Peyer's patch (tissue), 4 donors: Measurements from ENCODE around the gene PPP1R16B. TPM values are rescaled to one million over a fixed set of nuclear protein-coding genes. Genes with fewer than 3 reads are reported as not detected.
A peak's percentile ranks its signal among the peaks of the same experiment; 100 is the strongest.

Experiments
- DNase-seq, 3 donors: peaks; one replicate each; pipeline ENCODE4 v3.0.0-alpha.2; 2017 to 2019
- H3K27ac ChIP-seq, 4 donors: fragments of 200-600 bp; sonication (generic); one replicate each; pipeline ENCODE4 v1.5.1; 2016 to 2019
- H3K27me3 ChIP-seq, 2 donors: fragments of 200-600 bp; sonication (generic); one replicate each; pipeline ENCODE4 v1.5.1; 2019
- H3K36me3 ChIP-seq, 3 donors: fragments of 200-600 bp; sonication (generic); one replicate each; pipeline ENCODE4 v1.5.1; 2016 to 2019
- H3K4me1 ChIP-seq, 4 donors: fragments of 200-600 bp; sonication (generic); one replicate each; pipeline ENCODE4 v1.5.1; 2016 to 2019
- H3K4me3 ChIP-seq, 4 donors: fragments of 200-600 bp; sonication (generic); 1 replicate in 3 of 4; 2 replicates in 1 of 4; pipeline ENCODE4 v1.5.1; 2016 to 2019; ENCODE audit warnings: mild to moderate bottlenecking in 1 of 4
- H3K9me3 ChIP-seq, 4 donors: fragments of 200-600 bp; sonication (generic); one replicate each; pipeline ENCODE4 v1.5.1; 2016 to 2019; ENCODE audit warnings: mild to moderate bottlenecking in 1 of 4
- CTCF ChIP-seq, 6 experiments: fragments of 450-650 bp in 4 of 6; fragments of 200-600 bp in 2 of 6; sonication (generic) in 1 of 6; IDR thresholded peaks; one replicate each; pipeline ENCODE4 v1.5.1; 2017 to 2019; ENCODE audit warnings: antibody characterized with exemption in 6 of 6, mild to moderate bottlenecking in 3 of 6, moderate library complexity in 1 of 6
- POLR2A ChIP-seq, 2 donors: fragments of 450-650 bp; IDR thresholded peaks; one replicate each; pipeline ENCODE4 v1.5.1; 2017; ENCODE audit warnings: antibody characterized with exemption in 2 of 2, mild to moderate bottlenecking in 2 of 2, moderate library complexity in 2 of 2
- total RNA-seq, 4 donors: library from RNA; depleted of rRNA; stranded (reverse); fragments of >200 nt; gene quantifications; one replicate each; pipeline ENCODE4 v1.1.0, GENCODE V29; 2016

Gene PPP1R16B
- total RNA-seq, 4 donors from 2014 or later = 3.2 to 41.3 (median 7.2) TPM

- no peak for DNase-seq
- no peaks in the 10 kb centered on the region for H3K9me3 ChIP-seq
- no peak overlapping the region for H3K4me3 ChIP-seq
- H3K27ac ChIP-seq = peak overlapping the region in 2 of 4 donors; percentile 8 to 88
- no peak for TF ChIP-seq POLR2A (IDR thresholded peaks at IDR 0.05)
- TF ChIP-seq CTCF (IDR thresholded peaks at IDR 0.05) = no peak
- peaks cover 0 to 39% (median 18%) of the 10 kb centered on the region in 4 donors for H3K4me1 ChIP-seq
- no peaks in the 10 kb centered on the region for H3K36me3 ChIP-seq
- H3K27me3 ChIP-seq = no peaks in the 10 kb centered on the region
Measured at GRCh38 chr20:38882600-38882999, 77.1 kb downstream of the PPP1R16B start.

- Histone ChIP-seq H3K27ac (peak overlapping the region in 2 of 4 donors; percentile 19 to 88), H3K9me3 (no peaks in the 10 kb centered on the region), H3K36me3 (no peaks in the 10 kb centered on the region), H3K4me1 (peaks cover 0 to 39% (median 17%) of the 10 kb centered on the region in 4 donors), H3K4me3 (peak overlapping the region in 1 of 4 donors; percentile 0), H3K27me3 (no peaks in the 10 kb centered on the region)
- peak; percentile 39 to 66 (median 54) for DNase-seq
- no peak for TF ChIP-seq POLR2A (IDR thresholded peaks at IDR 0.05)
- no peak for TF ChIP-seq CTCF (IDR thresholded peaks at IDR 0.05)
Measured at GRCh38 chr20:38883081-38883980, 77.8 kb downstream of the PPP1R16B start.

GRCh38 chr20:38883981-38884733 is 78.7 kb downstream of the PPP1R16B start:
- H3K9me3 ChIP-seq = no peaks in the 10 kb centered on the region
- no peaks in the 10 kb centered on the region for H3K27me3 ChIP-seq
- peaks cover 0 to 39% (median 14%) of the 10 kb centered on the region in 4 donors for H3K4me1 ChIP-seq
- H3K4me3 ChIP-seq = no peak overlapping the region
- peak overlapping the region in 2 of 4 donors; percentile 19 to 88 for H3K27ac ChIP-seq
- peak in 1 of 3 donors; percentile 26 for DNase-seq
- no peaks in the 10 kb centered on the region for H3K36me3 ChIP-seq
- TF ChIP-seq CTCF (IDR thresholded peaks at IDR 0.05) (no peak), POLR2A (IDR thresholded peaks at IDR 0.05) (no peak)

GRCh38 chr20:38885357-38885756 is 79.9 kb downstream of the PPP1R16B start:
- no peaks in the 10 kb centered on the region for H3K9me3 ChIP-seq
- DNase-seq = peak in 1 of 3 donors; percentile 11
- no peaks in the 10 kb centered on the region for H3K36me3 ChIP-seq
- TF ChIP-seq POLR2A (IDR thresholded peaks at IDR 0.05) (no peak), CTCF (IDR thresholded peaks at IDR 0.05) (no peak)
- H3K27ac ChIP-seq = peak overlapping the region in 1 of 4 donors; percentile 88
- H3K4me3 ChIP-seq = no peak overlapping the region
- H3K27me3 ChIP-seq = no peaks in the 10 kb centered on the region
- H3K4me1 ChIP-seq = peaks cover 0 to 36% (median 14%) of the 10 kb centered on the region in 4 donors

GRCh38 chr20:38888059-38888831 is 82.7 kb downstream of the PPP1R16B start:
- Histone ChIP-seq H3K27ac (peak overlapping the region in 1 of 4 donors; percentile 32), H3K27me3 (no peaks in the 10 kb centered on the region), H3K36me3 (no peaks in the 10 kb centered on the region)

More at GRCh38 chr20:38888059-38888831, 82.7 kb downstream of the PPP1R16B start:
- H3K4me1 ChIP-seq = peaks cover 0 to 21% (median 10%) of the 10 kb centered on the region in 4 donors
- TF ChIP-seq CTCF (IDR thresholded peaks at IDR 0.05) = no peak
- TF ChIP-seq POLR2A (IDR thresholded peaks at IDR 0.05) = no peak
- no peak overlapping the region for H3K4me3 ChIP-seq
- peak in 1 of 3 donors; percentile 12 for DNase-seq
- H3K9me3 ChIP-seq = no peaks in the 10 kb centered on the region
